Activated CD4-positive, alpha-beta T cell treated with anti-CD3 and anti-CD28 coated beads, Interleukin-2, amount 10 ng/mL, durations not matched to agents 7 days and 5 days (primary cell): Measurements from ENCODE around the gene RTP4. TPM values are rescaled to one million over a fixed set of nuclear protein-coding genes. Genes with fewer than 3 reads are reported as not detected.

Experiments used
- CTCF ChIA-PET: fragments of 350-600 bp; sonication (Branson Sonifier 250); formaldehyde crosslinking; loops from one replicate; lab custom pipeline; 2021; ENCODE audit warnings: antibody characterized with exemption; lab: Charles Lee
- POLR2A ChIA-PET: fragments of 350-600 bp; sonication (Branson Sonifier 250); formaldehyde crosslinking; loops from one replicate; lab custom pipeline; 2021; ENCODE audit warnings: antibody characterized with exemption; lab: Charles Lee
- DNase-seq: peaks from one replicate; pipeline ENCODE4 v3.0.0-alpha.2; 2020
- H3K27ac Mint-ChIP-seq: one replicate; pipeline ENCODE4 v1.8.0; 2021; ENCODE audit warnings: mild to moderate bottlenecking, moderate library complexity, mixed read lengths
- H3K27me3 Mint-ChIP-seq: one replicate; pipeline ENCODE4 v1.8.0; 2021; ENCODE audit warnings: mixed read lengths
- H3K36me3 Mint-ChIP-seq: one replicate; pipeline ENCODE4 v1.8.0; 2021; ENCODE audit warnings: low read depth, mixed read lengths
- H3K4me1 Mint-ChIP-seq: one replicate; pipeline ENCODE4 v1.8.0; 2021; ENCODE audit warnings: mixed read lengths
- H3K4me3 Mint-ChIP-seq: one replicate; pipeline ENCODE4 v1.8.0; 2021; ENCODE audit warnings: mild to moderate bottlenecking, moderate library complexity, mixed read lengths
- H3K9me3 Mint-ChIP-seq: one replicate; pipeline ENCODE4 v1.8.0; 2021; ENCODE audit warnings: mixed read lengths
- total RNA-seq, 2 experiments: library from RNA; stranded (reverse); gene quantifications; one replicate each; pipeline ENCODE4 v1.2.3, GENCODE V29; 2021

RTP4 gene
- total RNA-seq, 2 experiments from 2014 or later, result 18.9 to 19.4 TPM

DNA sequence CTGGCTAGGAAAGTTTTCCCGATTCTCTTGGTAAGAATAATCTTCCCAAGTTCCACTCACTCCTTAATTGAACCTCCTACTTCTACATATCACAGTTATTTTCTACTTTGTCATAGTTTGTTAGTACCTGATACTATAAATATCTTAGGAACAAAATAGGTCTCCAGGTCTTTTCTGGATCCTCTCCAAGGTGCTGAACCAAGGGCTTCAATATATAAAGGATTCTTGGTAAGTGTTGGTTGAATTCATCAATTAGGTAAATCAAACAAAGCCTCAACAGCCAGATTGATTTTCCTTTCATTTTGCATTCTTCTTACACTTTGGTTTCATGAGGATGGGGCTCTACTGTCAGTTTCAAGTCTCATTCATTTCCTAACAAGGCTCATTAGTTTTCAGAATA, 27.6 kb upstream of the RTP4 start:
- DNase-seq, result no peak
- H3K36me3 Mint-ChIP-seq, result no peaks in the 10 kb centered on the region
- no peaks in the 10 kb centered on the region for H3K9me3 Mint-ChIP-seq
- H3K27ac Mint-ChIP-seq, result no peak overlapping the region
- ChIA-PET CTCF (interaction anchor here (0.8 to 0.9 kb wide), 2 partner anchors 12 to 18 kb away, joined by 3 to 4 read pairs; no protein-coding TSS in a partner anchor), POLR2A (no interaction called here)
- no peak overlapping the region for H3K4me3 Mint-ChIP-seq
- no peaks in the 10 kb centered on the region for H3K4me1 Mint-ChIP-seq
- H3K27me3 Mint-ChIP-seq, result peaks cover 23% of the 10 kb centered on the region

- H3K4me3 Mint-ChIP-seq, result no peak overlapping the region
- ChIA-PET CTCF (no interaction called here), POLR2A (no interaction called here)
- no peaks in the 10 kb centered on the region for H3K4me1 Mint-ChIP-seq
- H3K27me3 Mint-ChIP-seq, result peaks cover 24% of the 10 kb centered on the region
- H3K27ac Mint-ChIP-seq, result no peak overlapping the region
- H3K9me3 Mint-ChIP-seq, result no peaks in the 10 kb centered on the region
- no peaks in the 10 kb centered on the region for H3K36me3 Mint-ChIP-seq
- no peak for DNase-seq
Observed at GRCh38 chr3:187342255-187342654, 25.9 kb upstream of the RTP4 start.

DNA sequence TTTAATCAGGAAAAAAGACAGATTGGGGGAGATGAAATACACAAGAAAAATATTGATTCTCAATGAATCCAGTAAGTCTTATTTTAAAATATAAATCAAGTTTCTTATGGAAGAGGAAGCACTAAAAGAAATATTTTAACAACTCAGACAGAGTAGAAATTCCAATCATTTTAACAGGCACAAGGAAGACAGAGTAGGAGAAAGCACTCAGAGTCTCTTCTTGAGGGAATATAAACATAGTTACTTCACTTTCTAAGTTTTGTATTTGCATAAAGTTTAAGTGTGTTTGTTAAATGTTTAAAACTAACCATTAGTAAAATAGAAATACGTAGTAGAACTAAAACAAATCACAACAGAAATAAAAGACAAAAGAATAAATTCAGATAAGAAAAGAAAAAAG, 24.5 kb upstream of the RTP4 start:
- H3K27ac Mint-ChIP-seq, result no peak overlapping the region
- H3K9me3 Mint-ChIP-seq, result no peaks in the 10 kb centered on the region
- H3K27me3 Mint-ChIP-seq, result peaks cover 28% of the 10 kb centered on the region
- H3K36me3 Mint-ChIP-seq, result no peaks in the 10 kb centered on the region
- no peaks in the 10 kb centered on the region for H3K4me1 Mint-ChIP-seq
- no peak for DNase-seq
- ChIA-PET CTCF (no interaction called here), POLR2A (no interaction called here)
- H3K4me3 Mint-ChIP-seq, result no peak overlapping the region

GRCh38 chr3:187352581-187353575, 15.3 kb upstream of the RTP4 start:
- H3K27me3 Mint-ChIP-seq, result peaks cover 12% of the 10 kb centered on the region
- DNase-seq, result no peak
- no peak overlapping the region for H3K27ac Mint-ChIP-seq
- H3K4me1 Mint-ChIP-seq, result no peaks in the 10 kb centered on the region
- H3K4me3 Mint-ChIP-seq, result no peak overlapping the region
- H3K9me3 Mint-ChIP-seq, result no peaks in the 10 kb centered on the region
- ChIA-PET CTCF (no interaction called here), POLR2A (no interaction called here)
- no peaks in the 10 kb centered on the region for H3K36me3 Mint-ChIP-seq

DNA sequence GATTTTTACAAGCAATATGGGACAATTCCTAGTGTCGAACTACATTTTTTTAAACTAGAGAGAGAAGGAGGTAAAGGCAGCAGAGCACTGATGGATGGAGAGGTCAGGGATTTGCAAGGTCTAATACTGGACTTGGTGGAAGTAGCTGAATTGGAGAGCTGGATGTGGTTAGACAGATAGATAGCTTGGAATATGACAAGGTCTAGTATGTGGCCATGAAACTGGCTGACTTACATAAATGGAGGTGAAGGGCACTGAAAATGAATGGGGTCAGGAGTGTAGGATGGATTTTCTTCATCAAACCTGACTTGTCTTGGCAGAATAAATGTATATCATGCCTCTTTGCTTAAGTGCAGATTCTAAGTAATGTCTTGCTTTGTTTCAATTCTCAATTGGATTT, 10.1 kb upstream of the RTP4 start:
- Mint-ChIP-seq H3K4me3 (no peak overlapping the region), H3K9me3 (no peaks in the 10 kb centered on the region), H3K36me3 (no peaks in the 10 kb centered on the region), H3K4me1 (peaks cover 9% of the 10 kb centered on the region), H3K27me3 (peaks cover 2% of the 10 kb centered on the region), H3K27ac (no peak overlapping the region)
- DNase-seq, result no peak
- ChIA-PET POLR2A (no interaction called here), CTCF (interaction anchor here (0.9 to 2.0 kb wide), 2 partner anchors 10 to 18 kb away, joined by 3 to 5 read pairs; partner anchors contain the start of gene RTP4)

DNA sequence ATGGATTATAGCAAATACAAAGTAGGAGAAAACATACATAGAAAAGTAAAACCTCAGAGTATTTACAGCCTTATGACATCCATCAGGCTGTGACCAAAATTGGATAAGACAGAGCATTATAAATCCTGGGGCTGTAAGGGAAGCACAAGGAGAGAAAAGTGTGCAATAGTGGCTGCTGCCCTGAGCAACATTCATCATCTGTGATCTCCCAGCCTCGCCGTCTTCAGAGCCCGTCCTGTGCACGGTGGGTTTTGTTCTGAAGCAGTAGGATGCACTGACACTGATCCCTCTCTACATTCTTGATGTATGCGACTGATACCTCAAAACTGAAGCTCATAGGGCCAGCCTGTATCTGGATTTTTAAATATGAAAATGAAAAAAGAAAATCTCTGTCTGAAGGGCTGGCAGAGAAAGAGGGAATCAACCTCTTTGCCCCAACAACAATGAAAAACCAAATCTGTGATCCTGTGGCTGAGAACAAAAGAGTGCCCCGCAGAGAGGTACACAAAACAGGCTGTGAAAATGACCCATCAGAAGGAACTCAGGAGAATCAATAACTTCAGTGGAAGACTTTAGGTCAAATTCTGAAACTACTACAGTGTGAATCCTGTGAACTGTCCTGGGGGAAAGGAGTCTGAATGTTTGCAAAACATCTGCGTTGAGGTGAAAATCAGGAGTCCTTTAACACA, 8.2 kb upstream of the RTP4 start:
- POLR2A ChIA-PET, result no interaction called here
- Mint-ChIP-seq H3K27me3 (peaks cover 2% of the 10 kb centered on the region), H3K9me3 (no peaks in the 10 kb centered on the region), H3K27ac (no peak overlapping the region), H3K4me1 (peaks cover 9% of the 10 kb centered on the region), H3K36me3 (no peaks in the 10 kb centered on the region), H3K4me3 (no peak overlapping the region)
- CTCF ChIA-PET, result interaction anchor here (1.0 to 2.0 kb wide), 2 partner anchors 8 to 41 kb away, joined by 3 to 5 read pairs; partner anchors contain the start of gene RTP4
- no peak for DNase-seq

GRCh38 chr3:187360596-187360995, 7.6 kb upstream of the RTP4 start:
- no peak for DNase-seq
- POLR2A ChIA-PET, result no interaction called here
- Mint-ChIP-seq H3K27me3 (peaks cover 2% of the 10 kb centered on the region), H3K4me3 (no peak overlapping the region), H3K36me3 (peaks cover 3% of the 10 kb centered on the region), H3K27ac (no peak overlapping the region), H3K9me3 (peaks cover 3% of the 10 kb centered on the region), H3K4me1 (peaks cover 9% of the 10 kb centered on the region)
- CTCF ChIA-PET, result interaction anchor here (1.1 kb wide), 1 partner anchor 224 kb away, joined by 3 read pairs; no protein-coding TSS in a partner anchor

- H3K27ac Mint-ChIP-seq, result no peak overlapping the region
- H3K4me1 Mint-ChIP-seq, result peaks cover 10% of the 10 kb centered on the region
- H3K27me3 Mint-ChIP-seq, result peaks cover 2% of the 10 kb centered on the region
- no peak for DNase-seq
- POLR2A ChIA-PET, result no interaction called here
- H3K4me3 Mint-ChIP-seq, result no peak overlapping the region
- CTCF ChIA-PET, result interaction anchor here (1.0 to 1.1 kb wide), 2 partner anchors 15 to 225 kb away, joined by 3 read pairs; no protein-coding TSS in a partner anchor
- H3K9me3 Mint-ChIP-seq, result peaks cover 8% of the 10 kb centered on the region
- peaks cover 4% of the 10 kb centered on the region for H3K36me3 Mint-ChIP-seq
Observed at GRCh38 chr3:187361835-187362234, 6.3 kb upstream of the RTP4 start.

- Mint-ChIP-seq H3K27me3 (no peaks in the 10 kb centered on the region), H3K4me3 (peak overlapping the region; percentile 93), H3K27ac (peak overlapping the region; percentile 96), H3K4me1 (peaks cover 34% of the 10 kb centered on the region), H3K36me3 (peaks cover 47% of the 10 kb centered on the region), H3K9me3 (peaks cover 23% of the 10 kb centered on the region)
- no peak for DNase-seq
- ChIA-PET CTCF (interaction anchor here (0.8 to 2.0 kb wide), 7 partner anchors 9 to 311 kb away, joined by 3 to 5 read pairs (median 5); no protein-coding TSS in a partner anchor), POLR2A (interaction anchor here (0.5 kb wide), 1 partner anchor 1588 kb away, joined by 4 read pairs; no protein-coding TSS in a partner anchor)
Observed at GRCh38 chr3:187367561-187368103, 553 bp upstream of the RTP4 start.

GRCh38 chr3:187369089-187369447, 883 bp downstream of the RTP4 start:
- DNase-seq, result no peak
- Mint-ChIP-seq H3K27me3 (no peaks in the 10 kb centered on the region), H3K4me3 (peak overlapping the region; percentile 93), H3K27ac (peak overlapping the region; percentile 96), H3K9me3 (peaks cover 27% of the 10 kb centered on the region), H3K36me3 (peaks cover 60% of the 10 kb centered on the region), H3K4me1 (peaks cover 32% of the 10 kb centered on the region)
- ChIA-PET CTCF (interaction anchor here (0.5 to 2.0 kb wide), 5 partner anchors 10 to 1715 kb away, joined by 3 to 5 read pairs (median 3); partner anchors contain the start of gene RPL39L), POLR2A (interaction anchor here (0.8 kb wide), 1 partner anchor 10 kb away, joined by 3 read pairs; no protein-coding TSS in a partner anchor)

DNA sequence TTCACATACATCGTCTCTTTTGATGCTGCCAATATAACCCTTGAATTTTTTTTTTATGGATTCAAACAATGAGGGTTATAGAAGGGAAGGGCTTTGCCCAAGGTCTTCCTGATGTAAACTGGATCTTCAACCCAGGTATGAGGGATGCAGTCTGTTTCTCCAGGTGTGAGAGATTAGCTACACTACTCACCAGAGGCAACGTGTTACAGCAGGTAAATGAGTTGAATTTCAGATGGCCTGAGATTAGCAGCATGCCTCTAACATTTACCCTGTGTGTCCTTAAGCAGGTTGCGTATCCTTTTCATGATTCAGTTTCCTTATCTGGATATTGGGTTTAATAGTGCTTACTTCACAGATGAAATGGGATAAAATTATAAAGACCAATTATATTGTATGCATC, 1.9 kb downstream of the RTP4 start:
- H3K9me3 Mint-ChIP-seq, result peaks cover 34% of the 10 kb centered on the region
- ChIA-PET POLR2A (no interaction called here), CTCF (no interaction called here)
- H3K27ac Mint-ChIP-seq, result peak overlapping the region; percentile 15
- DNase-seq, result no peak
- H3K27me3 Mint-ChIP-seq, result no peaks in the 10 kb centered on the region
- peak overlapping the region; percentile 67 for H3K4me3 Mint-ChIP-seq
- peaks cover 32% of the 10 kb centered on the region for H3K4me1 Mint-ChIP-seq
- H3K36me3 Mint-ChIP-seq, result peaks cover 70% of the 10 kb centered on the region

DNA sequence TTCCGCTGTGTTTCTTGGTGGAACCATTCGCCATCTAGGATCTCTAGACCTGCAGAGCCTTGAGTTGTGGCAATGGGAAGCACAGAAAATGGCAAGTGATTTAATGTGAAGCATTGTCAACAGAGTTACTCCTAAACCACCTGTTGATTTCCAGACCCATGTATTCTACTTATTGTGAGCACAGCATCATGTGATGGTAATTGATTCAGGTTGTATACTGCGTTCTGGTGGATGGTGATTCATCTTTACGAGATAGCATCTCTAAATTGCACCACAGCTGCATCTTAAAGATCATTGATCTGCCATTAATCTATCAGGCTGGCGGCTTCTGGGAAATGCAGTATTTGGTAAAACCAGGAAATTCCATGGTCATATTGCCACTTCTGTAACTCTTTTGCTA, 7.4 kb downstream of the RTP4 start:
- peaks cover 36% of the 10 kb centered on the region for H3K9me3 Mint-ChIP-seq
- H3K4me3 Mint-ChIP-seq, result no peak overlapping the region
- peaks cover 20% of the 10 kb centered on the region for H3K4me1 Mint-ChIP-seq
- peaks cover 79% of the 10 kb centered on the region for H3K36me3 Mint-ChIP-seq
- no peak overlapping the region for H3K27ac Mint-ChIP-seq
- no peak for DNase-seq
- H3K27me3 Mint-ChIP-seq, result no peaks in the 10 kb centered on the region
- CTCF ChIA-PET, result no interaction called here
- POLR2A ChIA-PET, result no interaction called here
